Fibroblast of lung (primary cell): ENCODE measurements around the gene CCDC33.

Experiments
- EZH2 ChIP-seq: IDR thresholded peaks from 2 replicates; pipeline ENCODE4 v1.5.1; 2012; ENCODE audit warnings: low read length, control low read depth, mild to moderate bottlenecking; ENCODE audit errors: missing control alignments
- TF ChIP-seq, protein P1 (sequence below), 2 donors: IDR thresholded peaks in 1 of 2; conservative IDR thresholded peaks in 1 of 2; 1 replicate in 1 of 2; 2 replicates in 1 of 2; pipeline ENCODE4 v1.5.1; 2011 to 2012; ENCODE audit warnings: low read length in 2 of 2, control low read depth in 1 of 2, inconsistent platforms in 1 of 2, low read depth in 1 of 2, mild to moderate bottlenecking in 1 of 2

DNA sequence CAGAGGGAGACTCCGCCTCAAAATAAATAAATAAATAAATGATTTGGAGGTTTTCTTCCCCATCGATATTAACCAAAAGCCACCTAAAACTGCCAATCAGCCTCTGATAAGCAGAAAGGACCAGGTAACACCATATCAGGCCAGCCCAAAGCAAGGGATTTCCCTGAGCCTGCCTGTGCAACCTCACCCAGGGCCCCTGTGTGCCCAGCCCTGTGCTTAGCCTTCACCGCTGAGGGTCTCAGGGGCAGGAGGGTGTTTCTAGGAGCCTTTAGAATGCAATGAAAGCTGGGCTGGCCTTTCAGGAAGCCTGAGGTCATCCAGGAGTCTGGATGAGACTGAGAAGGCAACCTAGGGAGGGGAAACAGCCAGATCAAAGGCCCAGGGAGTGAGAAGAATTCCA is 95.9 kb downstream of the CCDC33 start:
- TF ChIP-seq, protein P1, sequence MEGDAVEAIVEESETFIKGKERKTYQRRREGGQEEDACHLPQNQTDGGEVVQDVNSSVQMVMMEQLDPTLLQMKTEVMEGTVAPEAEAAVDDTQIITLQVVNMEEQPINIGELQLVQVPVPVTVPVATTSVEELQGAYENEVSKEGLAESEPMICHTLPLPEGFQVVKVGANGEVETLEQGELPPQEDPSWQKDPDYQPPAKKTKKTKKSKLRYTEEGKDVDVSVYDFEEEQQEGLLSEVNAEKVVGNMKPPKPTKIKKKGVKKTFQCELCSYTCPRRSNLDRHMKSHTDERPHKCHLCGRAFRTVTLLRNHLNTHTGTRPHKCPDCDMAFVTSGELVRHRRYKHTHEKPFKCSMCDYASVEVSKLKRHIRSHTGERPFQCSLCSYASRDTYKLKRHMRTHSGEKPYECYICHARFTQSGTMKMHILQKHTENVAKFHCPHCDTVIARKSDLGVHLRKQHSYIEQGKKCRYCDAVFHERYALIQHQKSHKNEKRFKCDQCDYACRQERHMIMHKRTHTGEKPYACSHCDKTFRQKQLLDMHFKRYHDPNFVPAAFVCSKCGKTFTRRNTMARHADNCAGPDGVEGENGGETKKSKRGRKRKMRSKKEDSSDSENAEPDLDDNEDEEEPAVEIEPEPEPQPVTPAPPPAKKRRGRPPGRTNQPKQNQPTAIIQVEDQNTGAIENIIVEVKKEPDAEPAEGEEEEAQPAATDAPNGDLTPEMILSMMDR (conservative IDR thresholded peaks at IDR 0.05 in 1 of 2, IDR thresholded peaks at IDR 0.05 in 1 of 2; ENCODE audit: low read depth in 1 of 2, low read length in 2 of 2), result no peak
- TF ChIP-seq EZH2, result no peak
